ENCODE results near the gene RPL22L1.
"Not testable (repeated sequence)": the region's sequence is repeated elsewhere in the genome, so short reads cannot be mapped to it uniquely, and the experiment has no call there.

Gene RPL22L1

DNA sequence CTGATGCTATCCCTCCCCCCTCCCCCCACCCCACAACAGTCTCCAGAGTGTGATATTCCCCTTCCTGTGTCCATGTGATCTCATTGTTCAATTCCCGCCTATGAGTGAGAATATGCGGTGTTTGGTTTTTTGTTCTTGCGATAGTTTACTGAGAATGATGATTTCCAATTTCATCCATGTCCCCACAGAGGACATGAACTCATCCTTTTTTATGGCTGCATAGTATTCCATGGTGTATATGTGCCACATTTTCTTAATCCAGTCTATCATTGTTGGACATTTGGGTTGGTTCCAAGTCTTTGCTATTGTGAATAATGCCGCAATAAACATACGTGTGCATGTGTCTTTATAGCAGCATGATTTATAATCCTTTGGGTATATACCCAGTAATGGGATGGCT, 8.7 kb upstream of the RPL22L1 start:
- DNase-seq (ENCODE audit: low read depth in 3 of 3): not testable (repeated sequence)

DNA sequence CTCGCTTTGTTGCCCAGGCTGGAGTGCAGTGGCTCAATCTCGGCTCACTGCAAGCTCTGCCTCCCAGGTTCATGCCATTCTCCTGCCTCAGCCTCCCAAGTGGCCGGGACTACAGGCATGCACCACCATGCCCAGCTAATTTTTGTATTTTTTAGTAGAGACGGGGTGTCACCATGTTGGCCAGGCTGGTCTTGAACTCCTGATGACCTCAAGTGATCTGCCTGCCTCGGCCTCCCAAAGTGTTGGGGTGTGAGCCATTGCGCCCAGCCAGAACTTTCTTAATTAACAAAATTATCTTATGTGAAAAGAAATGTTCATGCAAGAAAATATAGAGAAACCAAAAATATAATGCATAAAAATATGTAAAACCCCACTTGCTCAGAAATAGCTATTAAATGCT, 7.3 kb upstream of the RPL22L1 start:
- not testable (repeated sequence) for DNase-seq (ENCODE audit: low read depth in 3 of 3)

DNA sequence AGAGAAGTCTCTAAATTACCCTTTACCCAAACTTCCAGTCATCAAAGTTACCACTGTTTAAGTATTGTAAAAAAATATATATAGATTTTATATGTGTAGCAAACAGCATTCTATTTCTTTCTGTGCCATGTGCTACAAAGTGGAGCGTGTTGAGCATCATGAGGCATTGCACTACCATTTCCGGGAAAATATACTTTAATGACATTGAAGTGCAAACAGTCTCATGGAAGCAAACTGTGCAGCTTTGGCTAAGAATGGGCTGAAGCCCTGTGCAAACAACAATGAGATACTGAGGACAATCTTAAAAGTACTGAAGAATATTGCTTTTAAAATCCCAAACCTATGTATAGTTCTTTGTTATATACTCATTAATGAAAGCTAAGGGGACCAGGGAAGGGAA, 6.5 kb upstream of the RPL22L1 start:
- no peak for DNase-seq (ENCODE audit: low read depth in 3 of 3)

DNA sequence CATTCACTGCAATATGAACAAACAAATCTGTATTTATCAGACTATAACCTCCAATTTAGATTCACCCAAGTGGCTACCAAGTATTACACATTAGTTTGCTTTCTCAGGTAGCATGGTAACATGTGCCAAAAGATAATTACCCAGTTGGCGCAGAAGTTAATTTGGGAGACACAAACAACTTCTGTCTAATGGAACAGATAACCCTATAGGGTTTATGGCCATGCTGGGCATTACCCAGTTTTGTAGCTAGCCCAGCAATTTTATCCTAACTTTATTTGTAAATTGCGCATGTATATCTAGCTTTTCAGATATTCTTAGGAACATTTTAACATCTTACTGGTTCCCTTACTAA, 780 bp downstream of the RPL22L1 start:
- no peak for DNase-seq (ENCODE audit: low read depth in 3 of 3)

DNA sequence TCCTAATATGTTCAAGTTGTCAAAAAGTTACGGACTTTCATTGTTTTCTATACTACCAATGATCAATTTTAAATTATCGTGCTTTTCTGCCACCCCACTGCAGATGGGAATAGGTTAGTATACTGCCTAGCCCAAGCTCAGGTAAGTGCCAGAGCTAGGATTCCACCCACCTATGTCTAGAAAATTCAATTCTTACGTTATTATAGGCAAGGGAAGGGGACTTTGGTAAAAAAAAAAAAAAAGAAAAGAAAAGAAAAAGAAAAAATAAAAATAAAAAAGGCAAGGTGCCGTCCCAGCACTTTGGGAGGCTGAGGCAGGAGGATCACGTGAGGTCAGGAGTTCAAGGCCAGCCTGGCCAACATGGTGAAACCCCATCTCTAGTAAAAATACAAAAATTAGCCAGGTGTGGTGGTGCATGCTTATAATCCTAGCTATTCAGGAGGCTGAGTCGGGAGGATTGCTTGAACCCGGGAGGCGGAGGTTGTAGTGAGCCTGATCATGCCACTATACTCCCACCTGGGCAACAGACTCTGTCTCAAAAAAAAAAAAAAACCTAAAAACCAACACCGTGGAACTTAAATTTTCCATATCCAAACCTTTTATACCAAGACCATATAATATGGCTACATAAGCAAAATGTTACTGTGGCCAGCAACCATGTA, 1.3 kb downstream of the RPL22L1 start:
- DNase-seq (ENCODE audit: low read depth in 3 of 3): no peak

DNA sequence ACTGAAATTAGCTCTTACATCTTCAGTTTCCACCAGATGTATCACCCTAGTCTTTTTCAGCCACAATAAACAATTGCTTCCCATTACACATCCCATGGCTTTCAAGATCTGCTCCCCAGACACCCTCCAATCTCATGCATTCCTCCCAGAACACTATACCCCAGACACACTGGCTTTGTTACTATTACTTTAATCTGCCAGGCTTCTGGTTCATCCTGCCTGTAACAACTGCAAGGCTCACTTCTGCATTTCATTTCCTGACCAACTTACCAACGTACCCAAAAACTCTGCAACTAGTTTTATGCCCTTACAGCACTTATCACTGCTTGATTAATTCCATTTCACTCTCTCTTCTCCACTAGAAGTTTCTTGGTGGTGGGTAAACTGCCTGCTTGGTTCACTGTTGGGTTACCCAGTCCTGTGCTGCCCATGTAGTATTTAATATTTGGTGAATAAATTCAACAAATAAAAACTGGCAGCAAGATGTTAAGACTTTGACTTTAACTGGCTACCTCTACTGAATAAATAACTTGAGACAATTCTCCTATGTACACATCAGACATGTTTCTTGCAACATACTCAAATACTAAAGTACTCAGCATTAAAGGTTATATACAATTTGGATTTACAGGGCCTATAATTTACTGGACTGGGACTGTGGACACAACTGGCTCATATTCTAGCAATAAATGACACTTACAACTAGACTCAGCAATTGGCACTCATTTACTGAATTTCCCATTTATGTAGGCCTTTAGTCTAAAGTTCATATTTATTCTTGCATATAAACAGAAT, 2.7 kb downstream of the RPL22L1 start:
- DNase-seq (ENCODE audit: low read depth in 3 of 3): no peak

DNA sequence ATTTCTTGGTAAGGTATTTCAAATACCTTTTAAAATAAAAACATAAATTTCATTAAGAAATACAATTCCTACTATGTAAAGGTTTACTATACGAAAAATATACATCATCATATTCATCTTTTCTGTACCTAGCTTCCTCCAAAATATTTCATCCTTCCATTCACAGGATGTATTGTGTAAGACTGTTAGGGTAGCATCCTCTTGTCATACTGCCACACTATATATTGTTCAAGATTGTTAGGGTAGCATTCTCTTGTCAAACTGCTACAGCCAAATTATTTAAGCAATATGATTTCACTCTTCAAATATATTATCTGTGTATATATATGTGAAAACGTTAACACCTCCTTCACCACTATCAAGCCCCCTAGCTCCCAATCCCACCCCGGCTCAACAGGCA, 3.5 kb downstream of the RPL22L1 start:
- no peak for DNase-seq (ENCODE audit: low read depth in 3 of 3)

DNA sequence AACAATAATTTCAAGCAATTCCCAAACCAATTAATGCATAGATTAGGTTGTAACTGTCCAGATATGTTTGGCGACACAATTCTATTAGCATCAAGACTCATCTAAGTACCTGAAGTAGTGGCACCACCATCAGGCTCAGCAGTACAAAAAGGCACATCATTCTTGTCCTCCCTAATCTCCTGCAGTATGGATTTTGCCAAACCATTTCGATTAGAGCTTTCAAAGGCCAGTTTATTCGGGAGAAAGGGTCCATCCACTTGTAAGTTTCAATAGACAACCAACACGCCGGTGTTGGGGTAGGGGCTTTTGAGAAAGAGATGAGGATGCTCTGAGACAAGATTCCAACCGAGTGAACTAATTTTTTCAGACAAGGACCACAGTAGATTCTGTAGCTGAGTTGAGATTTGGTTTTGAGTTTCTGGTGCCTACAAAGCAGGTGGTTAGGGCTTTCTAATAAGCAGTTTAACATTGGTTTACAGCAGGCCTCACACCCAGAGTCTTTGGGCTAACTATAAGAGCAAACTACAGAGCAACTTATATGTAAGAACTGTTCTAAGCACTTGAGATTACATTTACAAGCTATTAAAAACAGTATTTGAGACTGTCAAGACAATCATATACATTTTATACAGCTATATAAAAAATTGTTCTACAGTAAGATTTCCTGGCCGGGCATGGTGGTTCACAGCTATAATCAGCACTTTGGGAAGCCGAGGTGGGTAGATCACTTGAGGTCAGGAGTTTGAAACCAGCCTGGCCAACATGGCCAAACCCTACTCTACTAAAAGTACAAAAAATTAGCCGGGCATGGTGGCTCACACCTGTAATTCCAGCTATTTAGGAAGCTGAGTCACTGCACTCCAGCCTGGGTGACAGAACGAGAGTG, 4.5 kb downstream of the RPL22L1 start:
- no peak for DNase-seq (ENCODE audit: low read depth in 3 of 3)

DNA sequence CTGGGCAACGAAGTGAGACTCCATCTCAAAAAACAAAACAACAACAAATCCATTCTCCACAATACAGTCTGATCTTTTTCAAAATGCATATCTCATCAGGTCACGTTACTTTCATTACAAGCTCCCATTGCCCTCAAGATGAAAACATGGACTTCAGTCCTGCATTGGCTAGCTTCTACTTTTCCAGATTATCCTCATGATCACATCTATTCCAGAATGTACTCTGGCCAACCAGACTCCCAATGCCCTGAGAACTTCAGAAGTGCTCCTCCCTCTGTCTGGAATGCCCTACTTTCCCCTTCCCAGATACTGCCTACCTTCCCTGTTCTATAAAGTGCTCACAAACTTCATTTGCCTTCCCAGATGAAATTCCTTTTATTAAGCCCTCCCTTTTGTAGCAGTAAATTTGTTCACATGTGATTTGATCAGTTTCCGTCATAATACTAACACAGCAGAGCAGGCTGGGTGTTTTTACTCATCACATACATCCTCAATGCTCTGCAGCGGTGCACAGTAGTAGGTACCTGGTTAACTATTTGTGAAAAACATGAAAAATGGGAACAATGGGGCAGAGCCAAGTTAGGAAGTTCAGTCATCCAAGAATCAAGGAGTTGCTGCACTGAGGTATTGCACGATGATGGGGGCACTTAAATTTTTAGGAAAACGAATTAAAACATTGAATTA, 5.3 kb downstream of the RPL22L1 start:
- no peak for DNase-seq (ENCODE audit: low read depth in 3 of 3)

DNA sequence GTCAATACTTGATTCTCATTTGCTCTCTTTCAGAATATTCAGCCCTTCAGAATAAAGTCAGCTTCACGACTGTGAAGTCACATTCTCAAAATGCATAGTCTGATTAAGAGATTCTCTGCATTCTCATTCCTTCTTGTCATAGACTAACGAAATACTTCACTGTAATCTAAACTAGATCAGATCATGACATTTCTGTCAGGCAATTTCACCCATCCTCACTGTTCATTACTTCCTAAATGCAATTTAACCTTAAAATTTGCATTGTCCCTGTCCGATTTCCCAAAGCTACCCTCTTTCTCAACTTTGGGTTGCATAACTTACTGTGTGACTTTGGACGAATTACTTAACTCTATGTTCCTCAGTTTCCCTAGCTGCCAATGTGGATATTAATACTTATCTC, 6.2 kb downstream of the RPL22L1 start:
- DNase-seq (ENCODE audit: low read depth in 3 of 3): no peak

DNA sequence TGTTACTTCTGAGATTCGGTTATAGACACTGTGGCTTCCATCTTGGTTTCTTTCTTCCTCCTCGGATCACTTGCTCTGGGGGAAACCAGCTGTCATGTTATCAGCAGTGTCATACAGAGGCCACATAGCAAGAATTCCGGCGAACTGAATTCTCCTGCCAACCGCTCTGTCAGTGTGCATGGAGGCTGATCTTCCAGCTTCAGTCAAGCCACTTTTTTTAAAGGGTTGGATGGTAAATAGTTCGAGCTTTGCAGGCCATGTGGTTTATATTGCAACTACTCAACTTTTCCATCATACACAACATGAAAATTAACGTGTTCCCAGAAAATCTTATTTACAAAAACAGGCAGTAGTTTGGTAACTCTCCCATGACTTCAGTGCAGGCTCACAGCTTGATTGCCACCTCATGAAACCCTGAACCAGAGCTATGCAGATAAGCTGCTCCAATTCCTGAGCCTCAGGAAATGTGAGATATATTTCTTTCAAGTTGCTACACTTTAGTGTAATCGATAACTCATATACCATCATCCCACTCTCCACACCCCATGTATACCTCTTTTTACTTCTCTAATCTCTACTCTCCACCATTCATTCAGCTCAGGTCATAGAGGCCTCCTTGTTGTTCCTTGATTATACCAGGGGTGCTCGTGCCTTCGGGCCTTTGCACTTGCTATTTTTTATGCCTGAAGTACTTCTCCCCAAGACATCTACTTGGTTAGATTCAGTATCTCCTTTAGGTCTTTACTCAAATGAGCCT, 7.2 kb downstream of the RPL22L1 start:
- no peak for DNase-seq (ENCODE audit: low read depth in 3 of 3)

DNA sequence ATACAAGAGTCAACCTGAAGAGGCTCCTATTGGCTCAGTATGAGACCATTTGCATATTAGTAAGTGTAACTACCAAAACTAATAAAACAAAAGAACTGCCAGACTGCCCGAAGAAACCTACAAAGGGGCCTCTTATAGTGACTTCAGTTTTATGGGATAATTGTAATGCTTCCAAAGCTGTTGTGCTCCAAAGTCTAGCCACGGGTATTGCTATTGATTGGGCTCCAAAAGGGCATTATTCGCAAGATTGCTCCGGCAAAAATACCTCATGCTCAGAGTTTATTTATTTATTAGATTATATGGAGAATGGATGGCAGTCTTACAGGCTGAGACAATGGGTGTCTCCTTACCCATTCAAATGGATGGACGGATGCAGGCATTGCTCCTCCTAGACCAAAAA, 11.4 kb downstream of the RPL22L1 start:
- DNase-seq (ENCODE audit: low read depth in 3 of 3): no peak

DNA sequence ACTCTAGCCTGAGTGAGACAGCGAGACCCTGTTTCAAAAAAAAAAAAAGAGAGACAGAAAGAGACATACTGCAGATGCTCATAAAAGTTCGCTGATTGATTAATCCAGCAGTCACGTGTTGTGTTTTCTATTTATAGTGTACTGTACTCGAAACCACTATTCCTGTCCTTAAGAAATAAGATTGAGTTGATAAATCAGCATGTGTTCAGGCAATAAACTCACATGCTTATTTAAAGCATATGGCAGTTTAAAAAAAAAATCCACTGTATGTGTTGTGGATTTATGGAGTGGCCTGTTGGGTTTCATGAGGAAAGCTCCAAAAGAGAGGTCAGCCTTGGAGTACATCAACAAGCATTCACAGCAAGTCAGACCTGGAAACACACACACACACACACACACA, 17.7 kb downstream of the RPL22L1 start:
- DNase-seq (ENCODE audit: low read depth in 3 of 3): no peak

DNA sequence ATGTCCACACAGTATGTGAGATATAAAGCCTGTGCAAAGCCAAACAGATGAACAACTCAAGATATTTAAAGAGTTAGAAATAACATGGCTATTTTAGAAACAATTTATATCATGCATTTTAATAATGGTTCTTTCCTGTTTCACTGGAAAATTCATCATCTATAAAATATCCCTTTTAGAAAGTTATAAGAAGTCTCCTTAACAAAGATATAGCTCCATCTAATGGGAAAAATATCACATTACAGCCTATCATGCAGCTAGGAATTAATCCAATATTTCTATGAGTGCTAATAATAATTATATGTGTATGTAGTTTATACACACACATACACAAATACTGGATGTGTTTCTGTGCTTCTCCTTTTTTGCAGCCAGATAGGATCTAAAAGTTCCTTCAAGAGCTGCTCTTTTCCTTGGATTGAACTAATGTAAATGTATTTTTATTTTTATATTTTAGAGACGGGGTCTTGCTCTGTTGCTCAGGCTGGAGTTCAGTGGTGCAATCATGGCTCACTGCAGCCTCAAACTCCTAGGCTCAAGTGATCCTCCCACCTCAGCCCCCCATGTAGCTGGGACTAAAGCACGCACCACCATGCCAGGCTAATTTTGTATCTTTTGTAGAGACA, 21.6 kb downstream of the RPL22L1 start:
- no peak for DNase-seq (ENCODE audit: low read depth in 3 of 3)

DNA sequence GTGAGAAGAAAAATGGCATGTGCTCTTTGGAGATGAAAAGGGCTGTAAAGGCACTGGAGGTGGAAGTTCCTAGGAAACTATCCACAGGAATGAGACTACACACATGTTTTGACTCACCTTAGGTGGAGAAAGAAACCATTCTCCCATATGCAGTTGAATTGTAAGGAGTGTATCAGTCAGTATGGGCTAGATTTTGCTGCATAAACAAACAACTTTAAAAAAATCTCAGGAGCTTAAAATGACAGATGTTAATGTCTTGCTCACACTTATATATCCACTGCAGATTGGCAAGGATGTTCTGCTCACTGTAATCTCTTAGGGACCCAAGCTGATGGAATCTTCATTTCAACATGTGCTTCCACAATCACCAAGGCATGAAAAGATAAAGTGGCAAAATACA, 25.6 kb downstream of the RPL22L1 start:
- no peak for DNase-seq (ENCODE audit: low read depth in 3 of 3)

DNA sequence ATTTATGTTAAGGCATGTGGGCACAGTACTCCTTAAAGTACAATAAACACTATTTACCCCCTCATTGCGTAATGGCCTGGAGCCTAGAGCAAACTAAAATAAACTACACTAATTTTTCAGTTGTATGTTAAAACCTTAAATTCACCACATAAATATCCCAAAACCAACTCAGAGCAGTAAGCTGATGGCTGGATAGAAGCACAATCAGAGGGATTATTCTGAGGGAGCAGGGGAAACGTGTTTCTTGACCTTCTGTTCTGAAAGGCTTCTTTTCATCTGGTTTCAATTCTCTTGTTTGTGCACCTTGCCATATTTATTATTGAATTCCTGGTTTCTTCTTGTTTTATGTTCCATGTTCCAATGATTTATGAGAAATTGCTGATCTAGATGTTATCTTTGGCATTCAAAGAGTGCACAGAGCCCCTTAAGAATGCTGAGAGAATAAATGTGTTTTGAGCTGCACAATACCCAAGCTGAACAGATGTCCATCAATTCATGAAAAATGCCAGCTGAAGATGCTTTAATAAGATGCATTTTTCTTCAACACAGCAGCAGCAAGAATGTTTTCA, 29.6 kb downstream of the RPL22L1 start:
- no peak for DNase-seq (ENCODE audit: low read depth in 3 of 3)

DNA sequence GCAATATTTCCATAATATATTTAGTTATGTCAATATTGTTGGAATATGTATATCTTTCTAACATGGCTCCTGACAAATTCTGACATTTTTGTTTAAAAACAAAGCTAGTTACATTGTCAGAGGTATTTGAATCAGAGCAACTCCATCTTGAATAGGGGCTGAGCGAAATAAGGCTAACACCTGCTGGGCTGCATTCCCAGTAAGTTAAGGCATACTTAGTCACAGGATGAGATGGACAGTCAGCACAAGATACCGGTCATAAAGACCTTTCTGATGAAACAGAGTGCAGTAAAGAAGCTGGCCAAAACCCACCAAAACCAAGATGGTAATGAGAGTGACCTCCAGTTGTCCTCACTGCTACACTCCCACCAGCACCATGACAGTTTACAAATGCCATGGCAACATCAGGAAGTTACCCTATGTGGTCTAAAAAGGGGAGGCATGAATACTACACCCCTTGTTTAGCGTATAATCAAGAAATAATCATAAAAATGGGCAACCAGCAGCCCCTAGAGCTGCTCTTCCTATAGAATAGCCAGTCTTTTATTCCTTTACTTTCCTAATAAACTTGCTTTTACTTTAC, 30.4 kb downstream of the RPL22L1 start:
- no peak for DNase-seq (ENCODE audit: low read depth in 3 of 3)

DNA sequence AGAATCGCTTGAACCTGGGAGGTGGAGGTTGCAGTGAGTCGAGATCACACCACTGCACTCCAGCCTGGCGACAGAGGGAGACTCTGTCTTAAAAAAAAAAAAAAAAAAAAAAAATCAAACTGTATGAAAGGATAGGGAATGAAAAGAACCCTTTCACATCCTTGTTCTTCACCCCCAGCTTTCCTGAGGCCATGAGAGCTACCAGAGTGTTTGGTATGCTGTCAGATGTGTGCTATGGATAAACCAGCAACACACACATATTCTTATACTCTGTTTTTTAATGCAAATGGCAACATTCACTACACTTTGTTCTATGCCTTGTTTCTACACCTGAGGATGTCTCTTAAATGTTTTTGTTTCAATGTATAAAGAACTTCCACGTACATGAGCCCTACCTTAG, 33.5 kb downstream of the RPL22L1 start:
- no peak for DNase-seq (ENCODE audit: low read depth in 3 of 3)

DNA sequence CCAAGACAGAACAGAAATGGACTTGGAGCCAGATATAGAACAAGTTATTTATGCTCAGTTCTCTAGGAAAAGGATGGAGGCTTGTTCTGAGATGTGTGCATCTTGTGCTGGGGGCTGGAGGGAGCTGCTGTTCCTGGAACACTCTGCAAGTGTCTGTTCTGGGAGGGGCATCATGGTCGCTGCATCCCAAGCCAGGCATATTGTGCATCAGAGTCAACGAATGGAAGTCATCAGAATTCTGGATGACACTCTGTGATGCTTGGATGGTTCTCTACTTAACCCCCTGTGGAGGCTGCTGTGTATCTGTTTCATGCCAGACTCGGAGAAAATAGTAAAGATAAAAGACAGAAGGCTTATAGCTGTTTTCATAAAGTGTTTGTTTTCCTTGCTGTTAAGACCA, 34.7 kb downstream of the RPL22L1 start:
- no peak for DNase-seq (ENCODE audit: low read depth in 3 of 3)

DNA sequence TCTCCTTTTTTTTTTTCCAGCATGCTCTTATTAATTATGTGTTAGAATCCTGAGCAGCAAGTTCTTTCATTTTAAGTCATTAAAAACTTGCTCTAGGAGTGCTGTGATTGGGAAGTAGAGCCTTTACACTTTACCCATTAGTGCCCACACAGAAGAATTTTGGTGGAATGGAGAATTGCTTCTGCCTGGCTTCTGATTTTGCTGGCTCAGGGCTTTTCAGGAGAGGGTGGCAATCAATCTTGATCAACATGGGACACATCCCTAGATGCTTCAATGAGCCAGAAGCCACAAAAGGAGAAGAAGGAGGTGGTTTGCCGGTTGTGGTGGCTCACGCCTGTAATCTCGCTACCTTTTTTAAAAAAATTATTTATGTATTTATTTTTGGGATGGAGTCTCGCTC, 39.4 kb downstream of the RPL22L1 start:
- DNase-seq (ENCODE audit: low read depth in 3 of 3): no peak
